ENCODE measurements around the gene DIAPH2. TPM values are rescaled to one million over a fixed set of nuclear protein-coding genes. Genes with fewer than 3 reads are reported as not detected.
"Not testable (repeated sequence)": the region's sequence is repeated elsewhere in the genome, so short reads cannot be mapped to it uniquely, and the experiment has no call there.

The DIAPH2 gene
- polyA plus RNA-seq, 1 experiment: 3.1 TPM

DNA sequence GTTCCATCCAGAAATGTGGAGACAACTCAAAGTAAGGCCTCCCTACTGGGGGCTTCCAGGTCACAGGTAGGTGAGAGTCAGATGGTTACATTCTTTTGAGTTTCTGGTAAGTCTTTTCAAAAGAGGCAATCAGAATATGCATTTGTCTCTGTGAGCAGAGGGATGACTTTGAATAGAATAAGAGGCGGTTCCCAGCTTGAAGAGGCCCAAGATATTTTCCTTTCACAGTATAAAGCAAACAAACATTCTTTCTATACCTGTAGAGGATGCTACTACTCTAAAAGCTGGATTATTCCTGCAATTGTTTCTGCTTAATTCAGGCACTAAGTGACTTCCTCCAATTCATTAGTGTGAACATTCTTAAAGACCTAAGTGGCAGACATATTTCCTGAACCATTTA is 44.4 kb downstream of the DIAPH2 start:
- DNase-seq (ENCODE audit: low read depth): no peak
- TF ChIP-seq, protein P1, sequence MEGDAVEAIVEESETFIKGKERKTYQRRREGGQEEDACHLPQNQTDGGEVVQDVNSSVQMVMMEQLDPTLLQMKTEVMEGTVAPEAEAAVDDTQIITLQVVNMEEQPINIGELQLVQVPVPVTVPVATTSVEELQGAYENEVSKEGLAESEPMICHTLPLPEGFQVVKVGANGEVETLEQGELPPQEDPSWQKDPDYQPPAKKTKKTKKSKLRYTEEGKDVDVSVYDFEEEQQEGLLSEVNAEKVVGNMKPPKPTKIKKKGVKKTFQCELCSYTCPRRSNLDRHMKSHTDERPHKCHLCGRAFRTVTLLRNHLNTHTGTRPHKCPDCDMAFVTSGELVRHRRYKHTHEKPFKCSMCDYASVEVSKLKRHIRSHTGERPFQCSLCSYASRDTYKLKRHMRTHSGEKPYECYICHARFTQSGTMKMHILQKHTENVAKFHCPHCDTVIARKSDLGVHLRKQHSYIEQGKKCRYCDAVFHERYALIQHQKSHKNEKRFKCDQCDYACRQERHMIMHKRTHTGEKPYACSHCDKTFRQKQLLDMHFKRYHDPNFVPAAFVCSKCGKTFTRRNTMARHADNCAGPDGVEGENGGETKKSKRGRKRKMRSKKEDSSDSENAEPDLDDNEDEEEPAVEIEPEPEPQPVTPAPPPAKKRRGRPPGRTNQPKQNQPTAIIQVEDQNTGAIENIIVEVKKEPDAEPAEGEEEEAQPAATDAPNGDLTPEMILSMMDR (IDR thresholded peaks at IDR 0.05; ENCODE audit: insufficient read depth, low read depth, low read length): no peak
- ChIA-PET CTCF (no interaction called here), POLR2A (no interaction called here)
- no peak overlapping the region for H3K4me3 ChIP-seq (ENCODE audit: low read depth, low read length)
- H3K36me3 ChIP-seq (ENCODE audit: control insufficient read depth, insufficient read depth, low read length): no peaks in the 10 kb centered on the region
- no peaks in the 10 kb centered on the region for H3K27me3 ChIP-seq (ENCODE audit: control insufficient read depth, insufficient read depth, low read length)

- TF ChIP-seq, protein P1 (IDR thresholded peaks at IDR 0.05; ENCODE audit: insufficient read depth, low read depth, low read length): no peak
- ChIA-PET CTCF (no interaction called here), POLR2A (interaction anchor here (0.6 kb wide), 1 partner anchor 43 kb away, joined by 20 read pairs; no protein-coding TSS in a partner anchor)
- DNase-seq (ENCODE audit: low read depth): no peak
- Histone ChIP-seq H3K36me3 (ENCODE audit: control insufficient read depth, insufficient read depth, low read length) (no peaks in the 10 kb centered on the region), H3K27me3 (ENCODE audit: control insufficient read depth, insufficient read depth, low read length) (no peaks in the 10 kb centered on the region), H3K4me3 (ENCODE audit: low read depth, low read length) (no peak overlapping the region)
Observed at GRCh38 chrX:96729868-96730643, 45.4 kb downstream of the DIAPH2 start.

- DNase-seq (ENCODE audit: low read depth); POLR2A ChIA-PET; H3K4me3 ChIP-seq (ENCODE audit: low read depth, low read length); H3K27me3 ChIP-seq (ENCODE audit: control insufficient read depth, insufficient read depth, low read length); H3K36me3 ChIP-seq (ENCODE audit: control insufficient read depth, insufficient read depth, low read length); CTCF ChIA-PET: not testable (repeated sequence)
Observed at GRCh38 chrX:96731000-96731399, 46.4 kb downstream of the DIAPH2 start.

GRCh38 chrX:96743367-96744073 is 58.9 kb downstream of the DIAPH2 start:
- POLR2A ChIA-PET: no interaction called here
- CTCF ChIA-PET: no interaction called here
- Histone ChIP-seq H3K4me3 (ENCODE audit: low read depth, low read length) (no peak overlapping the region), H3K27me3 (ENCODE audit: control insufficient read depth, insufficient read depth, low read length) (no peaks in the 10 kb centered on the region), H3K36me3 (ENCODE audit: control insufficient read depth, insufficient read depth, low read length) (no peaks in the 10 kb centered on the region)
- TF ChIP-seq, protein P1 (IDR thresholded peaks at IDR 0.05; ENCODE audit: insufficient read depth, low read depth, low read length): no peak
- no peak for DNase-seq (ENCODE audit: low read depth)

- TF ChIP-seq, protein P1 (IDR thresholded peaks at IDR 0.05; ENCODE audit: insufficient read depth, low read depth, low read length): no peak
- DNase-seq (ENCODE audit: low read depth): no peak
- no peak overlapping the region for H3K4me3 ChIP-seq (ENCODE audit: low read depth, low read length)
- ChIA-PET POLR2A (no interaction called here), CTCF (no interaction called here)
- no peaks in the 10 kb centered on the region for H3K27me3 ChIP-seq (ENCODE audit: control insufficient read depth, insufficient read depth, low read length)
- H3K36me3 ChIP-seq (ENCODE audit: control insufficient read depth, insufficient read depth, low read length): no peaks in the 10 kb centered on the region; the same call in 1 of the 2 replicates
Observed at GRCh38 chrX:96752781-96753180, 68.1 kb downstream of the DIAPH2 start.
